HG03565 (cell line): ENCODE results near the gene CCDC86.

ENCODE experiments used
- ATAC-seq: cut with Tn5 transposase; IDR thresholded peaks from one replicate; pipeline ENCODE4 v1.9.1; 2021; ENCODE audit warnings: mild to moderate bottlenecking, moderate library complexity; ENCODE audit not compliant: unreplicated experiment

The CCDC86 gene

DNA sequence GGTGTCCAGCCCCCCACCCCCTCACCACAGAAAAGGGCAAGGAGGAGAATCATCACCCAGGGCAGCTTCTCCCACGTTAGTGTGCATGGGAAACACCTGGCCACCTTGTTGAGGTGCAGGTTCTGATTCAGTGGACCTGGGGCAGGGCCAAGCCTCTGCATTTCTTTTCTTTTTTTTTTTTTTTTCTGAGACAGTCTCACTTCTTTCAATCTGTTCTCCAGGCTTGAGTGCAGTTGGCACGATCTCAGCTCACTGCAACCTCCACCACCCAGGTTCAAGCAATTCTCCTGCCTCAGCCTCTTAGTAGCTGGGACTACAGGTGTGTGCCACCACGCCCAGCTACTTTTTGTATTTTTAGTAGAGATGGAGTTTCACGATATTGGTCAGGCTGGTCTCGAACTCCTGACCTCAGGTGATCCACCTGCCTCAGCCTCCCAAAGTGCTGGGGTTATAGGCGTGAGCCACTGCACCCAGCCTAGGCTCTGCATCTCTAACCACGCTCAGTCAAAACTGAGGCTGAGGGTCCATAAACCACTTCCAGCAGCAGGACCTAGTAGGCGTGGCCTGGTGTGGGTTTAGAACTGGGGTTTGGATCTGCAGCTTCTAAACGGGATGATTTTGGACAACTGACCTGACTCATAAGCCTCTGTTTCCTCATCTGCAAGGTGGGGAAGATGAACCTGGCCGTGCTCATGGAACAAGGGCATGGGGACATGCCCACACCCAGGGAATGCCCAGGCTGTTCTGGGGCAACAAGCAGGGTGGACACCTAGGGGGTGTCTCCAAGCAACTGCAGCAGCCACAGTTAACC lies 26.2 kb downstream of the CCDC86 start:
- no peak for ATAC-seq

DNA sequence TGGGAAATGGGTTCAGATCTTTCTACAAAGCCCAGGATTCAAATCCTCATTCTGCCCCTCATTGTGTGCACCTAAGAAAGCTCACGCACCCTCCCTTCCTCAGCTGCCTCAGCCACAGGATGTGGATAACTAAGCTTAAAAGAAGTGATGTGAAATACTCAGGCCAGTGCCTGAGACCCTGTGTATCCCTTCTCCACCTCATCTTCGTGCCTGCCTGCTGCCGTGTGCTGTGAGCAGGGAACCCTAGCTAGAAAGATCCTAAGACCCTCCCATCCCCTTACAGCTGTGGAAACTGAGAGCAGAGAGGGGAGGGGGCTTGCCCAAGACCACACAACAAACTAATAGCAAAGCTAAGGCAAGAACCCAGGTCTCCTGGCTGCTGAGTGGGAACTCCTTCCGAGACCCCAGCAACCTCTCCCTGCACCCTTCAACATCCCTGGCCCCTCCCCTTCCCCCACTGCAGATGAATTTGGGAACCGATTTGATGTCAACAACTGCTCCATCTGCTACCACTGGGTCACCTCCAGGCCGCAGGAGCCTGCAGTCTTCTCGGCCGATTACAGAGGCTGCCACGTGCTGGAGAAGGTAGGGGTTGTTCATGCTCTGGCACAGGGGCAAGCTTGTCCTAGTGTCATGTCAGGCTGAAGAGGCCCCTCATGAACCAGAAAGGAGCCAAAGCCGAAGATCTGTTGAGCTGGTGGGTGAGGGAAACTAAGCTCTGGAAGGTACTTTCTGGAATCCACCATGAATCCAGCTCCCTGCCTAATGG lies 27.0 kb downstream of the CCDC86 start:
- no peak for ATAC-seq

GRCh38 chr11:60869451-60869825 lies 27.5 kb downstream of the CCDC86 start:
- no peak for ATAC-seq

- ATAC-seq = no peak
Measured at GRCh38 chr11:60870276-60870675, 28.4 kb downstream of the CCDC86 start.

DNA sequence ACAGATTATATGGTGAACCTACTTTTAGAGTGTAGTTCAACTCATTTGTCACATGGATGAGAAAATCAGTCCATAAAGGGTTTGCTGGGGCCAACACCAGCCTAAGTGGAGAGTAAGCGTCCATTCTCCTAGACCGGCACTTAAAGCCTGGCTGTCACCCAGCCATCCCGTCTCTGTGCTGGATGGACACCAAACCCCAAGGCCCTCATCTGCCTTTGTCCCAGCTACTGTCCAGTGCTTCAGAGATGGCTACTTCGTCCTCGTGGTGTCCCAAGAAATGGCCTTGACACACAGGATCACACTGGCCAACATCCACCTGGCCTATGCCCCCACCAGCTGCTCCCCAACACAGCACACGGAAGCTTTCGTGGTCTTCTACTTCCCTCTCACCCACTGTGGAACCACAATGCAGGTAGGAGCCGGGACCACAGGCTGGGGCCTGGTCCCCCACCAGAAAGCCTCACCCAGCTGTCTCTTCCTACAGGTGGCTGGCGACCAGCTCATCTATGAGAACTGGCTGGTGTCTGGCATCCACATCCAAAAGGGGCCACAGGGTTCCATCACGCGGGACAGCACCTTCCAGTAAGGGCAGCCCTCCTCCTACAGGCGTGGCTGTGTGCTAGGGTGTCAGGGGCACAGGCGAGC lies 28.9 kb downstream of the CCDC86 start:
- ATAC-seq = no peak

DNA sequence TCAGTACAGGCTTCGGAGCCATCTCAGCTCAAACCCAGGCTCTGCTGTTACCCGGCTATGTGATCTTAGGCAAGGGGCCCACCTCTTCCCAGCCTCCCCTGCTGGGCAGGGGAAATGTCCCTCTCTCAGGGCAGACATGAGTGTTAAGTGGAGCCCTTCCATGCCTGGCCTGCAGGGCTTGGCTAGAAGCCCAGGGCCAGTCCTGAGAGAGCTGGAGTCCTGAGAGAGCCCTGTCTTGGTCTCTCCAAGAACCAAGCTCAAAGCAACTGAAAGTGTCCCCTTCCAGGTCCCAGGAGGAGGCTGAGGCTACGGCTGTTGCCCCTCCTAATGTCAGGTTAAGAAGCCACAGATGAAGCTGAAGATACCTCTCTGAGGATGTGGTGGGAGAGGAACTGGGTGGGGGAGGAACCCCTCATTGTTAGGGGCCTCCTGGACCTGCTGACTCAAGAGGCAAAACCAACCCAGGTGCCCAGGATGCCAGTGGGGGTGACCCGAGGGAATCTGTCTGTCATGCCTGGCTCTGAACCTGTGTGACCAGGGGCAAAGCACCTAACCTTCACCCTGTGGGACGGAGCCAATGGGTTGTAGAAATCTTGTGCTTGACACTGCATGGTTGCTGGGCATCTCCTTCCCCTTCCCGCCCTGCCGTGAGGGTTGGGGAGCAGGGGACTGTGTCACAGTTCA lies 29.6 kb downstream of the CCDC86 start:
- no peak for ATAC-seq

DNA sequence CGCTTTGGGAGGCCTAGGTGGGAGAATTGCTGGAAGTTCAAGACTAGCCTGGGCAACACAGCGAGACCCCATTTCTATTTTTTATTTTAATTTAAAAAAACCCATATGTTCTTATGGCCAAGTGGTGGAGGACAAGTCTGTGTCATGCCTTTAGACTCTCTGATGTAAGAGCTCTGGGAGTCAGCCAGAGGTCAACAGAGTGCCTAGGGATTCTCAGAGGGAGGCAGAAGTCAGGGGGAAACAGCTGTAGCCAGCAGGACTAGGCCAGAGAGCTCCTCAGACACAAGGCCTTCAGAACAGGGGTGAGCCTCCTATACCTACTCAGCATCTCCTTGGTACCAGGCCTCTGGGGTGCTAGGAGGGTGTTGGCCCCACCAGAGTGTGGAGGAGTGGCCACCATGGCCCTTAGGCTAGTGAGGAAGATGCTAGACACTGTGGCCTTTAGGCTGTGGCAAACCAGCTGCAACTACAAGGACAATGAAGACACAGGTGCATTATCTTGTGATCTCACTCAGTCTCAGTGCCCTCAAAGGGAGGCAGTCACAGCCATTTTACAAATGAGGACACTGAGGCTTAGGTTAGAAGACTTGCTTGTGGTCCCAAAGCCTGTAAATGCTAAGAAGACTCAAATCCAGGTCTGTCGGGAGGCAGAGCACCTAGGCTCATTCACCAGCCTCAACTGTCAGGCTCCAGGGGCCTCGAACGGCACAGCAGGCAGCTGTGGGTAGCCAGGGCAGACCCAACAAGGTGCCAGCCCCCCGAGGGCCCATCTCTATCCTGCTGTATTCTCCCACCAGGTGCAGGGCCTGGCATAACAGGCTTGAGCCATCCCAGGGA lies 30.4 kb downstream of the CCDC86 start:
- ATAC-seq = no peak

GRCh38 chr11:60872961-60873524 lies 31.1 kb downstream of the CCDC86 start:
- no peak for ATAC-seq

- no peak for ATAC-seq
Measured at GRCh38 chr11:60873533-60873932, 31.6 kb downstream of the CCDC86 start.

GRCh38 chr11:60874421-60875365 lies 32.8 kb downstream of the CCDC86 start:
- no peak for ATAC-seq

GRCh38 chr11:60875366-60876167 lies 33.7 kb downstream of the CCDC86 start:
- ATAC-seq = no peak

DNA sequence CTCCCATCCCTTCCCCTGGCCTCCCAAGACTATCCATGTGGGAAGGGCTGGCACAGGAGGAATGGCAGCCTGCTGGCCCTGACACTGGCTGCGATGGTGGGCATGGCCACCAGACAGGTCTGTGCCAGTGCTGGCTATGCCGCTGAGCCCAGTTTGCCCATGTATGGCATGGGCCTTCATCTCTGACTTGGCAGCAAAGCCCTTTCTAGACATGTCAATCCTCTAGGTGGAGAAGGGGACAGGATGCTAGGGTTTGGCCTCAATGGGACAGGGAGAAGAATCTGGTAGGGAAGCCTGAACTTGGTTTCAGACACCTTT lies 34.2 kb downstream of the CCDC86 start:
- no peak for ATAC-seq

- no peak for ATAC-seq
Measured at GRCh38 chr11:60878245-60879101, 36.6 kb downstream of the CCDC86 start.

DNA sequence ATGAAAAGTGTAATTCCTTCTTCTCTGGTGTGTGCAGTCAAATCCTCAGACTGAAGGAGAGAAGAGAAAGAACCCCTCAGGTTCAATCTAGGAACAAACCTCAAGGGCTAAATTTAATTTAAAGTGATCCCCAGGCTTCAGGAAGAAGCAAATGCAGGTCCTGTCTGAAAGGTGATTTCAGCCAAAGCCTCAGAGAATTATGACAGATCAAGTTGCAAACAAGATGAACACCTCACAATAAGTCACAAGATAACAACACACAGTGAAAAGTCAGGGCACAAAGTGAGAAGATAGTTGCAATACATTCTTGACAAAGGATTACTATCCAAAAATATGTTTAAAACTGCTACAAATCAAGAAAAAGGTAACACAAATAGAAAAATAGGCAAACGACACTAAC lies 37.2 kb downstream of the CCDC86 start:
- no peak for ATAC-seq

DNA sequence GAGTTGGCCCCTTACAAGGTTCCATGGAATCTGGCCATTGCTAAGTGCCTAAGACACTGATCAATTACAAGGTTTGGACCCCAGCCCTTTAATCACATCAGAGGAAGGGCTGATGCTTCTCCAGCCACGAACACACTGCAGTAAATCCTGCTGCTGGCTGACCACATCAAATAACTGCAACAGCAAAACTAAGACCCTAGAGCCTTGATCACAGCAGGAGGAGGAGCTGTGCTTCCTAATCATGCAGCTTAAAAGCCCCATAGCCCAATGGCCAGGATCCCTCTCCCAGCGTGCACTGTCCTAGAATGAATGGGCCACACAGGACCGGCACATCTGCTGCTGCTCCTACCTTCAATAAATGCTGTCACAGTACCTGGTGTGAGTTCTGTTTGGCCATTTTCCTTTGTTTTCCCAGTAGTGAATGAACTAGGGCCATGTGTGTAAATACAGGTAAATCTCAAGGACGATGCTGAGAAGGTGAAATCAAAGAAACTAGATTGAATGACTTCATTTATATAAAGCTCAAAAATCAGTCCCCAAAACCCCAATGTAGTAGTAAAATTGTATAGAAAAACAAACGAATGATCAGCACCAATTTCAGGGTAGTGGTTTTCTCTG lies 38.2 kb downstream of the CCDC86 start:
- no peak for ATAC-seq

DNA sequence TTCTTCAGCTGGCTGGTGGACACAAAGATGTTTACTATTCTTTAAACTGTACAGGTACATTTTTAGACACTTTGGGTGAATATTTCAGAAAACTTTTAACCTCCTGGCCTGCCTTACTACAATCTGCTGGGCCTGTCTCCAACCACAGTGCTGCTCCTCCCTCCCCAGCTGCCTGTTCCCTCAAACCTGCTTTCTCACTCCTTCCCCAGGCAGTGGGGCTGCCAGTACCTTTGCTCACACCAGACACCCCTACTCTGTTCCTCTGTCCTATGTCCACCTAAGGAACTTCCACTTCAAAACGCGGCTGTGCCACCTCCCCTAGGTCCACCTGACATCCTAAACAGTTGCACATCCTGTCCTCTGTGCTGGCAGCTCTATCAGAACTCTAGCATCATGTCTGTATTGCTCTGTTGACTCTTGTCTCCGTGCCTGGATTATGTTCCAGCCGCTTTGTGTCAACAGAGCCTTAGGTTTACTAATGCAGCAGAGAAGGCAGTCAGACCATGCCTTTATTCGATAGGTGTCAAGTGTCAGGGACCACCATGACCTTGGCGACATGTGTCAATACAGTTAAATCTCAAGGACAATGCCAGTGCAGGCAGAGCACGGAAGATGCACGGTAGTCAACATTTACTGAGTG lies 38.9 kb downstream of the CCDC86 start:
- no peak for ATAC-seq
